Neural progenitor cell (in vitro differentiated cells): ENCODE data around the gene TMEM145.

Source experiments
- CTCF ChIP-seq: fragments of 200-600 bp; sonication (generic); IDR thresholded peaks from 2 replicates; pipeline ENCODE4 v1.5.1; 2017; ENCODE audit warnings: antibody characterized with exemption, mild to moderate bottlenecking
- EZH2 ChIP-seq: fragments of 200-600 bp; sonication (generic); IDR thresholded peaks from 2 replicates; pipeline ENCODE4 v1.6.1; 2017; ENCODE audit warnings: antibody characterized with exemption, mild to moderate bottlenecking, moderate library complexity
- EZH2phosphoT487 ChIP-seq: fragments of 200-600 bp; sonication (generic); IDR thresholded peaks from 2 replicates; pipeline ENCODE4 v1.6.1; 2017; ENCODE audit warnings: antibody characterized with exemption

GRCh38 chr19:42312370-42312769 is 739 bp upstream of the TMEM145 start:
- TF ChIP-seq EZH2, result no peak
- TF ChIP-seq CTCF, result no peak
- TF ChIP-seq EZH2phosphoT487, result no peak
